HepG2 (cell line): ENCODE results near the gene PRPF4. TPM values are rescaled to one million over a fixed set of nuclear protein-coding genes. Genes with fewer than 3 reads are reported as not detected.

Experiments
- AKNA ChIP-seq: sonication (generic); formaldehyde crosslinking; IDR thresholded peaks from 2 replicates; pipeline ENCODE4 v1.4.0; 2020; ENCODE audit warnings: missing genetic modification reagents, borderline replicate concordance
- ATF5 ChIP-seq: sonication (generic); formaldehyde crosslinking; IDR thresholded peaks from 2 replicates; pipeline ENCODE4 v1.4.0; 2020; ENCODE audit warnings: mild to moderate bottlenecking, low read depth, missing genetic modification reagents
- CCAR2 ChIP-seq: fragments of 200-400 bp; formaldehyde crosslinking; optimal IDR thresholded peaks from 2 replicates; pipeline ENCODE3; 2018; ENCODE audit warnings: low read depth, mild to moderate bottlenecking, low read length, moderate library complexity
- ELF4 ChIP-seq: sonication (generic); formaldehyde crosslinking; IDR thresholded peaks from 2 replicates; pipeline ENCODE4 v1.5.0; 2020; ENCODE audit warnings: missing genetic modification reagents, mild to moderate bottlenecking, moderate library complexity, borderline replicate concordance
- IKZF4 ChIP-seq: sonication (generic); formaldehyde crosslinking; IDR thresholded peaks from 2 replicates; pipeline ENCODE4 v1.5.1; 2020; ENCODE audit warnings: borderline replicate concordance, mild to moderate bottlenecking, low read depth, missing genetic modification reagents; ENCODE audit errors: not compliant biosample characterization
- KLF15 ChIP-seq: sonication (generic); formaldehyde crosslinking; IDR thresholded peaks from 2 replicates; pipeline ENCODE4 v1.8.1; 2023; ENCODE audit warnings: borderline replicate concordance, mild to moderate bottlenecking, inconsistent platforms, missing genetic modification reagents, mixed read lengths
- KMT2A ChIP-seq: sonication (generic); formaldehyde crosslinking; IDR thresholded peaks from 2 replicates; pipeline ENCODE4 v1.4.0; 2020; ENCODE audit warnings: missing genetic modification reagents
- PRPF4 ChIP-seq: fragments of 200-400 bp; formaldehyde crosslinking; IDR thresholded peaks from 2 replicates; pipeline ENCODE4 v1.6.1; 2016; ENCODE audit warnings: low read length, low read depth; ENCODE audit not compliant: poor library complexity, severe bottlenecking
- SIX4 ChIP-seq: sonication (generic); formaldehyde crosslinking; IDR thresholded peaks from 2 replicates; pipeline ENCODE4 v1.4.0; 2020; ENCODE audit warnings: missing genetic modification reagents
- SMARCC2 ChIP-seq: fragments of 450-650 bp; IDR thresholded peaks from 2 replicates; pipeline ENCODE4 v1.6.1; 2017; ENCODE audit warnings: antibody characterized with exemption, mild to moderate bottlenecking
- SOX13 ChIP-seq, 3 experiments: fragments of 450-650 bp in 1 of 3; sonication (generic) in 1 of 3; formaldehyde crosslinking in 1 of 3; IDR thresholded peaks in 2 of 3; conservative IDR thresholded peaks in 1 of 3; 2 replicates each; pipeline versions ENCODE4 v1.5.0 to v1.6.1; 2016 to 2020; ENCODE audit warnings: antibody characterized with exemption in 1 of 3, mild to moderate bottlenecking in 1 of 3, missing compliant biosample characterization in 1 of 3, missing genetic modification reagents in 1 of 3, moderate library complexity in 1 of 3
- SOX6 ChIP-seq, 2 experiments: fragments of 450-650 bp in 1 of 2; sonication (generic) in 1 of 2; formaldehyde crosslinking in 1 of 2; IDR thresholded peaks; 2 replicates each; pipeline versions ENCODE4 v1.4.0 to v1.6.1; 2017 to 2020; ENCODE audit warnings: antibody characterized with exemption in 1 of 2, mild to moderate bottlenecking in 1 of 2, missing genetic modification reagents in 1 of 2
- TRIM24 ChIP-seq: sonication (generic); formaldehyde crosslinking; IDR thresholded peaks from 2 replicates; pipeline ENCODE4 v1.8.0; 2022; ENCODE audit warnings: mild to moderate bottlenecking, missing genetic modification reagents
- ZKSCAN1 ChIP-seq: fragments of 150-350 bp; IDR thresholded peaks from 2 replicates; pipeline ENCODE4 v1.6.1; 2014; ENCODE audit warnings: low read length
- ZNF317 ChIP-seq: sonication (generic); formaldehyde crosslinking; IDR thresholded peaks from 2 replicates; pipeline ENCODE4 v1.5.0; 2020; ENCODE audit warnings: mild to moderate bottlenecking, missing genetic modification reagents
- ZNF350 ChIP-seq: sonication (generic); formaldehyde crosslinking; IDR thresholded peaks from 2 replicates; pipeline ENCODE4 v1.4.0; 2020; ENCODE audit warnings: mild to moderate bottlenecking, low read depth, missing genetic modification reagents, borderline replicate concordance
- ZNF431 ChIP-seq: sonication (generic); formaldehyde crosslinking; IDR thresholded peaks from 2 replicates; pipeline ENCODE4 v1.9.0; 2022; ENCODE audit warnings: missing genetic modification reagents, low read depth, mild to moderate bottlenecking, borderline replicate concordance
- ZNF569 ChIP-seq: sonication (generic); formaldehyde crosslinking; IDR thresholded peaks from 2 replicates; pipeline ENCODE4 v1.5.0; 2020; ENCODE audit warnings: mild to moderate bottlenecking, missing genetic modification reagents, moderate library complexity, borderline replicate concordance
- ZNF768 ChIP-seq: sonication (generic); formaldehyde crosslinking; IDR thresholded peaks from 2 replicates; pipeline ENCODE4 v1.4.0; 2020; ENCODE audit warnings: missing genetic modification reagents
- ZNF773 ChIP-seq: sonication (generic); formaldehyde crosslinking; IDR thresholded peaks from 2 replicates; pipeline ENCODE4 v1.4.0; 2020; ENCODE audit warnings: missing genetic modification reagents, borderline replicate concordance
- polyA plus RNA-seq, 8 experiments: library from polyadenylated mRNA; depleted of rRNA in 3 of 8; stranded (reverse) in 7 of 8; unstranded in 1 of 8; fragments of >200 nt; fragmentation: Illumina TruSeq in 4 of 8; extraction: Trizol in 4 of 8; gene quantifications; 2 replicates each; pipeline versions ENCODE4 v1.2.1 to v1.2.3, GENCODE V29; 2011 to 2016; ENCODE audit warnings: low read depth in 4 of 8, missing spikeins in 1 of 8, mixed read lengths in 1 of 8; ENCODE audit not compliant: insufficient read depth in 1 of 8
- total RNA-seq, 5 experiments: library from RNA; depleted of rRNA; stranded (reverse); fragments of >200 nt; fragmentation: Illumina TruSeq; extraction: Trizol; gene quantifications; 2 replicates each; pipeline ENCODE4 v1.2.3, GENCODE V29; 2016; ENCODE audit warnings: low read depth in 1 of 5
- TF ChIP-seq, protein P1 (sequence below): sonication (generic); formaldehyde crosslinking; IDR thresholded peaks from 2 replicates; pipeline ENCODE4 v1.4.0; 2020; ENCODE audit warnings: missing genetic modification reagents

PRPF4 gene
- total and polyA plus RNA-seq, 2 of the 13 experiments (the other 11 are each of a cell fraction or from before 2014, with no cell fraction given): 10.3 to 49.0 TPM

DNA sequence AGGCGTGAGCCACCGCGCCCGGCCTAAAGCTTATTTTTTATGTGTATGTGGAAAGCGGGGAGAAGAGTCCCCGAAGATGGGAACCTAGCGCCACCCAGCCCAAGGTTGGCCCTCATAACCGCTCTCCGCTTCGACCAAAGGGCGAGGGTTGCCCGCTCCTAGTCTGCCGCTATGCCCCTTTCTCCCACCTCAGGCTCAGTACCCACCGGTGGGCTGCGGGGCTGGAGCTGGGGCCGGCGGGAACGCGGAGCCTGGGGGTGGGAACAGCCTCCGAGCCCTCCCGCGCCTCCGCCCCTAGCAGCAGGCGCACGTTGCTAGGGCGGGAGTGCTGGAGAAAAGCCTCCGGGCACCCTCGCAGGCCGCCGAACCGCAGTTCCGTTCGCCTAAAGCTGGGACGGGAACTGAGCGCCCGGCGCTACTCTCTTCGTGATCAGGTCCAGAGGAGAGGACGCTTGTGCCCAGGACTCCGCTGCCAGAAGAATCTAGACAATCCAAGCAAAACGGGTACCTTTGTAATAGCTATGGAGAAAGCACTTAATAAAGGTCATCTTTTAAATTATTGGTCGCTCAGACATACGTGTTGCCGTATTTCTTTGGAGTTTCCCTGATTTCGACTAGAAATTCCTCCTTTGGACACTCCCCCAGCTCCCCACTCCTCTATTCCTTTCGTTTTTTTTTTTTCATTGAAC lies 64.7 kb downstream of the PRPF4 start, which contains the start of gene WDR31 (continued):
- TF ChIP-seq TRIM24 (CRISPR knock-in tag) (no peak), ZKSCAN1 (no peak), ZNF569 (CRISPR knock-in tag) (no peak), KMT2A (peak; percentile 97), SIX4 (CRISPR knock-in tag) (peak; percentile 49; the same call in 1 of the 2 replicates), ZNF317 (CRISPR knock-in tag) (0 out of 2 replicates have a peak, but pooled peaks have one; percentile 48), CCAR2 (peak; percentile 91), ZNF768 (CRISPR knock-in tag) (peak; percentile 88), IKZF4 (CRISPR knock-in tag) (peak; percentile 67), ZNF350 (CRISPR knock-in tag) (peak; percentile 88), SOX6 (IDR thresholded peaks at IDR 0.05) (no peak), SOX6 (CRISPR knock-in tag; IDR thresholded peaks at IDR 0.05) (peak; percentile 68), ATF5 (CRISPR knock-in tag) (0 out of 2 replicates have a peak, but pooled peaks have one; percentile 42), AKNA (CRISPR knock-in tag) (no peak), SOX13 (IDR thresholded peaks at IDR 0.05) (no peak), SOX13 (CRISPR knock-in tag; conservative IDR thresholded peaks at IDR 0.05 in 1 of 2, IDR thresholded peaks at IDR 0.05 in 1 of 2) (peak in 1 of 2 experiments; percentile 73; a peak in 2 of 4 replicates), KLF15 (CRISPR knock-in tag) (peak; percentile 45; the same call in 1 of the 2 replicates), ELF4 (CRISPR knock-in tag) (no peak), SMARCC2 (no peak), ZNF773 (CRISPR knock-in tag) (no peak), ZNF431 (CRISPR knock-in tag) (peak; percentile 73; the same call in 1 of the 2 replicates), PRPF4 (no peak)
- TF ChIP-seq, protein P1, sequence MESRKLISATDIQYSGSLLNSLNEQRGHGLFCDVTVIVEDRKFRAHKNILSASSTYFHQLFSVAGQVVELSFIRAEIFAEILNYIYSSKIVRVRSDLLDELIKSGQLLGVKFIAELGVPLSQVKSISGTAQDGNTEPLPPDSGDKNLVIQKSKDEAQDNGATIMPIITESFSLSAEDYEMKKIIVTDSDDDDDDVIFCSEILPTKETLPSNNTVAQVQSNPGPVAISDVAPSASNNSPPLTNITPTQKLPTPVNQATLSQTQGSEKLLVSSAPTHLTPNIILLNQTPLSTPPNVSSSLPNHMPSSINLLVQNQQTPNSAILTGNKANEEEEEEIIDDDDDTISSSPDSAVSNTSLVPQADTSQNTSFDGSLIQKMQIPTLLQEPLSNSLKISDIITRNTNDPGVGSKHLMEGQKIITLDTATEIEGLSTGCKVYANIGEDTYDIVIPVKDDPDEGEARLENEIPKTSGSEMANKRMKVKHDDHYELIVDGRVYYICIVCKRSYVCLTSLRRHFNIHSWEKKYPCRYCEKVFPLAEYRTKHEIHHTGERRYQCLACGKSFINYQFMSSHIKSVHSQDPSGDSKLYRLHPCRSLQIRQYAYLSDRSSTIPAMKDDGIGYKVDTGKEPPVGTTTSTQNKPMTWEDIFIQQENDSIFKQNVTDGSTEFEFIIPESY (CRISPR knock-in tag): peak; percentile 33; the same call in 1 of the 2 replicates
